Transverse colon (tissue), 4 donors: ENCODE data around the gene TIE1. TPM values are rescaled to one million over a fixed set of nuclear protein-coding genes. Genes with fewer than 3 reads are reported as not detected.
A peak's percentile ranks its signal among the peaks of the same experiment; 100 is the strongest.

Source experiments
- DNase-seq: peaks from one replicate; pipeline ENCODE4 v3.0.0-alpha.2; 2019
- H3K27ac ChIP-seq, 4 donors: fragments of 200-600 bp; sonication (generic); 2 replicates each; pipeline ENCODE4 v1.5.1; 2016 to 2018; ENCODE audit warnings: inconsistent platforms in 4 of 4
- H3K27me3 ChIP-seq: fragments of 200-600 bp; sonication (generic); 2 replicates; pipeline ENCODE4 v1.5.1; 2017; ENCODE audit warnings: inconsistent platforms
- H3K36me3 ChIP-seq, 4 donors: fragments of 200-600 bp; sonication (generic); 2 replicates each; pipeline ENCODE4 v1.5.1; 2017 to 2019; ENCODE audit warnings: inconsistent platforms in 4 of 4
- H3K4me1 ChIP-seq, 4 donors: fragments of 200-600 bp; sonication (generic); 2 replicates each; pipeline ENCODE4 v1.5.1; 2017 to 2020; ENCODE audit warnings: inconsistent platforms in 4 of 4
- H3K4me3 ChIP-seq, 4 donors: fragments of 200-600 bp; sonication (generic); 1 replicate in 1 of 4; 2 replicates in 3 of 4; pipeline versions ENCODE4 v1.5.1 to v1.6.1; 2017 to 2019; ENCODE audit warnings: inconsistent platforms in 4 of 4
- H3K9me3 ChIP-seq, 2 donors: fragments of 200-600 bp; sonication (generic); 2 replicates each; pipeline ENCODE4 v1.5.1; 2017 to 2019; ENCODE audit warnings: inconsistent platforms in 2 of 2
- CTCF ChIP-seq, 5 experiments: fragments of 200-600 bp in 3 of 5; fragments of 450-650 bp in 2 of 5; sonication (generic) in 3 of 5; IDR thresholded peaks; 1 replicate in 2 of 5; 2 replicates in 3 of 5; pipeline ENCODE4 v1.5.1; 2016 to 2017; ENCODE audit warnings: antibody characterized with exemption in 5 of 5, inconsistent platforms in 3 of 5, mild to moderate bottlenecking in 2 of 5, moderate library complexity in 1 of 5
- EP300 ChIP-seq: sonication (generic); formaldehyde crosslinking; IDR thresholded peaks from one replicate; pipeline ENCODE4 v1.6.1; 2017; ENCODE audit warnings: antibody characterized with exemption, low read depth
- POLR2A ChIP-seq: fragments of 450-650 bp; IDR thresholded peaks from one replicate; pipeline ENCODE4 v1.6.1; 2016; ENCODE audit warnings: antibody characterized with exemption, mild to moderate bottlenecking, moderate library complexity
- POLR2AphosphoS5 ChIP-seq, 3 donors: sonication (generic); formaldehyde crosslinking; IDR thresholded peaks; one replicate each; pipeline ENCODE4 v1.6.1; 2016; ENCODE audit warnings: antibody characterized with exemption in 3 of 3
- WGBS, 2 donors: methylation state at CpG; one replicate each; pipeline ENCODE4 v1.1.5; 2018; ENCODE audit warnings: low coverage in 1 of 2; 5-methylcytosine and 5-hydroxymethylcytosine counted together
- in situ Hi-C, 4 donors: fragments of 200-750 bp; cut with MboI; loops; one replicate each; pipeline versions ENCODE4 v1.15.0 to v1.15.1; 2017; ENCODE audit warnings: low sequenced_read_pairs in 3 of 4, low pct_ligation_motif_present in 1 of 4, low pct_unique_long_range_greater_than_20kb in 1 of 4
- intact Hi-C: fragments of 100-400 bp; cut with DNase I; formaldehyde crosslinking; loops from one replicate; pipeline ENCODE4 v1.15.1; 2023; ENCODE audit warnings: low total_unique reads
- total RNA-seq, 4 donors: library from RNA; depleted of rRNA; stranded (reverse); fragments of >200 nt; gene quantifications; one replicate each; pipeline ENCODE4 v1.1.0, GENCODE V29; 2016

The TIE1 gene
- total RNA-seq, 4 donors from 2014 or later = 2.4 to 7.8 (median 5.3) TPM

- Histone ChIP-seq H3K4me1 (peaks cover 6 to 20% (median 15%) of the 10 kb centered on the region in 4 donors), H3K4me3 (no peak overlapping the region), H3K27ac (no peak overlapping the region), H3K27me3 (no peaks in the 10 kb centered on the region), H3K36me3 (no peaks in the 10 kb centered on the region), H3K9me3 (no peaks in the 10 kb centered on the region)
- no peak for DNase-seq
- in situ Hi-C loops = no loop called here
- TF ChIP-seq POLR2AphosphoS5 (IDR thresholded peaks at IDR 0.05) (no peak), EP300 (no peak), POLR2A (no peak), CTCF (IDR thresholded peaks at IDR 0.05) (no peak)
- intact Hi-C loops = no loop called here
- 90 to 96% methylated on average over 4 to 8 of the region's 8 CpGs for WGBS, 2 donors
These were observed 46.9 kb upstream of the TIE1 start for GRCh38 chr1:43253876-43254275.

GRCh38 chr1:43255438-43256210, 45.2 kb upstream of the TIE1 start:
- in situ Hi-C loops = no loop called here
- DNase-seq = no peak
- no peaks in the 10 kb centered on the region for H3K9me3 ChIP-seq

GRCh38 chr1:43256675-43257570, 43.9 kb upstream of the TIE1 start:
- Histone ChIP-seq H3K27ac (peak overlapping the region; percentile 76 to 85 (median 78)), H3K9me3 (no peaks in the 10 kb centered on the region), H3K27me3 (no peaks in the 10 kb centered on the region), H3K4me1 (peaks cover 6 to 20% (median 15%) of the 10 kb centered on the region in 4 donors), H3K4me3 (no peak overlapping the region), H3K36me3 (no peaks in the 10 kb centered on the region)
- WGBS, 2 donors = 70% methylated on average over 2 to 8 of the region's 8 CpGs
- TF ChIP-seq CTCF (IDR thresholded peaks at IDR 0.05) (peak in 1 of 5 experiments; percentile 18), EP300 (no peak), POLR2AphosphoS5 (IDR thresholded peaks at IDR 0.05) (peak in 2 of 3 donors; percentile 38 to 58), POLR2A (no peak)
- intact Hi-C loops = no loop called here
- DNase-seq = peak; percentile 84
- in situ Hi-C loops = no loop called here

More at GRCh38 chr1:43255438-43256210, 45.2 kb upstream of the TIE1 start:
- 74 to 95% methylated on average over 4 to 10 of the region's 10 CpGs for WGBS, 2 donors
- TF ChIP-seq CTCF (IDR thresholded peaks at IDR 0.05) = no peak
- no peak for TF ChIP-seq EP300
- no peak for TF ChIP-seq POLR2A
- no peak for TF ChIP-seq POLR2AphosphoS5 (IDR thresholded peaks at IDR 0.05)
- intact Hi-C loops = no loop called here
- Histone ChIP-seq H3K36me3 (no peaks in the 10 kb centered on the region), H3K4me1 (peaks cover 6 to 20% (median 15%) of the 10 kb centered on the region in 4 donors), H3K27ac (peak overlapping the region; percentile 76 to 85 (median 78)), H3K4me3 (no peak overlapping the region), H3K27me3 (no peaks in the 10 kb centered on the region)

GRCh38 chr1:43258370-43258769, 42.4 kb upstream of the TIE1 start:
- H3K4me3 ChIP-seq = no peak overlapping the region
- H3K4me1 ChIP-seq = peaks cover 6 to 20% (median 15%) of the 10 kb centered on the region in 4 donors
- TF ChIP-seq POLR2AphosphoS5 (IDR thresholded peaks at IDR 0.05) = no peak
- TF ChIP-seq EP300 = no peak
- TF ChIP-seq CTCF (IDR thresholded peaks at IDR 0.05) = no peak
- TF ChIP-seq POLR2A = no peak
- no peak overlapping the region for H3K27ac ChIP-seq
- no peaks in the 10 kb centered on the region for H3K36me3 ChIP-seq
- DNase-seq = no peak
- WGBS, 2 donors = 94 to 100% methylated on average over 2 to 3 of the region's 3 CpGs
- in situ Hi-C loops = no loop called here
- intact Hi-C loops = no loop called here
- H3K9me3 ChIP-seq = no peaks in the 10 kb centered on the region
- H3K27me3 ChIP-seq = no peaks in the 10 kb centered on the region
